HG03565 (cell line): Measurements from ENCODE around the gene DHODH.
"Not testable (repeated sequence)": the region's sequence is repeated elsewhere in the genome, so short reads cannot be mapped to it uniquely, and the experiment has no call there.

ENCODE experiments used
- ATAC-seq: cut with Tn5 transposase; IDR thresholded peaks from one replicate; pipeline ENCODE4 v1.9.1; 2021; ENCODE audit warnings: mild to moderate bottlenecking, moderate library complexity; ENCODE audit not compliant: unreplicated experiment

DHODH gene

GRCh38 chr16:72050769-72051464 lies 42.4 kb downstream of the DHODH start:
- no peak for ATAC-seq

DNA sequence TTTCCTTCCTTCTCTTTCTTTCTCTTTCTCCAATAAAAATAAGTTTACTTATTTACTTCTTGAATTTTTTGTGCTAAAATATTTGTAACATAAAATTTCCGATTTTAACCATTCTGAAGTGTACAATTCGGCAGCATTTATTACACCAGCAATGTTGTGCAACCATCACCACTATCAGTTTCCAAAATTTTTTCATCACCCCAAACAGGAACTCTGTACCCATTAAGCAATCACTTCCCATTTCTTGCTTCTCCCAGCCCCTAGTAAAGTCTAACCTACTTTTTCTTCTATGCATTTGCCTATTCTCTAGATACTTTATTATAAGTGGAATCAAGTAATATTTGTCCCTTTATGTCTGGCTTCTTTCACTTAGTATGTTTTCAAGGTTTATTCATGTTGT lies 43.3 kb downstream of the DHODH start:
- ATAC-seq: no peak

DNA sequence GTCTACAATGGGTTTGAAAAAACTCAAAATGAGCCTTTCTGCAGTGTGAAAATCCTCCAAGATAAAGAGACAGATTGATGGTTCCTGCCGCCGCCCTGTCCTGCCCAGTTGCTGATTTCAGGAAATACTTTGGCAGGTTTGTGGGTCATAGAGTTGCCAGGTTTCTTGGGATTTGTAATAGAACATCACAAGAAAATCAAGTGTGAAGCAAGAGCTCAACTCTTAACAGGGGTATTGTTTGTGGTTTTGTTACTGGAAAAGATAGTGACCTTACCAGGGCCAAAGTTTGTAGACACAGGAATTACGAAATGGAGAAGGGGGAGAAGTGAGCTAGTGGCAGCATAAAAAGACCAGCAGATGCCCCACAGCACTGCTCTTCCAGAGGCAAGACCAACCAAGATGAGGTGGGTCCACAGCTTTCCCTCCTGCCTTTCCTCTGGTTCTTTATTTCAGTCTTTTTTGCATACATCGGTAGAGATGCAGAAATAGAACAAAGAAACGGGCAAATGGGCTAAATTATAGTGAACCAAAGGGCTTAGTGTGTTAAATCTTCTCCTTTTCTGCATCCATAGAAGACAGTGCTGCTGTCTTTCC lies 45.8 kb downstream of the DHODH start, which contains the start of gene HP:
Gene HP, plus strand, starts transcription at position 252 of the 594 bp plus-strand sequence. Its CDS starts 148 bp downstream, at position 400.
- ATAC-seq: not testable (repeated sequence)

DNA sequence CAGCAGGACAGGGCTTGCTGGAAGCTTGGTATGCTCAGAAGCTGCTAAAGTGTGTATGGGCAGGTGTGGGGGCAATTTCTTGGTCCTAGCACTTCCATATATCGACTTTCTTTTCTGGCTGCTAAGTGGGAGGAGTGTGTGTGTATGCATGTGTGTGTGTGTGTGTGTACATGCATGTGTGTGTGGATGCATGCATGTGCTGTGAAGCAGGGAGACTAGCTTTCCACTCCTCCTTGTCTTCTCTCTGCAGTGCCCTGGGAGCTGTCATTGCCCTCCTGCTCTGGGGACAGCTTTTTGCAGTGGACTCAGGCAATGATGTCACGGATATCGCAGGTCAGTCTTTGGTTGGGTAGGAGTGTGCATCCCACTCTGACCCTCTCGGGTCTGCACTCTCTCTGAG lies 47.4 kb downstream of the DHODH start:
- ATAC-seq: no peak

DNA sequence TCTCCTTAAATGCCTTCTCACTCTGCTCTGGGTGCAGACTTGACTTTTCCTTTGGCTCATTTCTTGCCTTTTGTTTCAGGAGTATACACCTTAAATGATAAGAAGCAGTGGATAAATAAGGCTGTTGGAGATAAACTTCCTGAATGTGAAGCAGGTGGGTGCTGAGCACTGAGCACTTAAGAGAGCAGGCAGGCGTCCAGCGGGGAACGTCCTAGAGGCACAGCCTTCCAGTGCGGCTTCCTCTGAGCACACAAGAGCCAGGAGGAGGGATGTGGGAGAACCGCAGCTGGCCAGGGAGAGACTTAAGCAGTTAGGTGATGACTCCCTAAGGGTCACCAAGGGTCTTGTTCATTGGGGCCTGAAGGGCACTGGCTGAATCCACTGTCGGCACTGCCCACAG lies 48.8 kb downstream of the DHODH start:
- ATAC-seq: not testable (repeated sequence)

GRCh38 chr16:72059060-72059459 lies 50.5 kb downstream of the DHODH start:
- ATAC-seq: not testable (repeated sequence)

DNA sequence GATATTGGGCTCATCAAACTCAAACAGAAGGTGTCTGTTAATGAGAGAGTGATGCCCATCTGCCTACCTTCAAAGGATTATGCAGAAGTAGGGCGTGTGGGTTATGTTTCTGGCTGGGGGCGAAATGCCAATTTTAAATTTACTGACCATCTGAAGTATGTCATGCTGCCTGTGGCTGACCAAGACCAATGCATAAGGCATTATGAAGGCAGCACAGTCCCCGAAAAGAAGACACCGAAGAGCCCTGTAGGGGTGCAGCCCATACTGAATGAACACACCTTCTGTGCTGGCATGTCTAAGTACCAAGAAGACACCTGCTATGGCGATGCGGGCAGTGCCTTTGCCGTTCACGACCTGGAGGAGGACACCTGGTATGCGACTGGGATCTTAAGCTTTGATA lies 51.9 kb downstream of the DHODH start:
- no peak for ATAC-seq

GRCh38 chr16:72061564-72061963 lies 53.0 kb downstream of the DHODH start:
- ATAC-seq: no peak

DNA sequence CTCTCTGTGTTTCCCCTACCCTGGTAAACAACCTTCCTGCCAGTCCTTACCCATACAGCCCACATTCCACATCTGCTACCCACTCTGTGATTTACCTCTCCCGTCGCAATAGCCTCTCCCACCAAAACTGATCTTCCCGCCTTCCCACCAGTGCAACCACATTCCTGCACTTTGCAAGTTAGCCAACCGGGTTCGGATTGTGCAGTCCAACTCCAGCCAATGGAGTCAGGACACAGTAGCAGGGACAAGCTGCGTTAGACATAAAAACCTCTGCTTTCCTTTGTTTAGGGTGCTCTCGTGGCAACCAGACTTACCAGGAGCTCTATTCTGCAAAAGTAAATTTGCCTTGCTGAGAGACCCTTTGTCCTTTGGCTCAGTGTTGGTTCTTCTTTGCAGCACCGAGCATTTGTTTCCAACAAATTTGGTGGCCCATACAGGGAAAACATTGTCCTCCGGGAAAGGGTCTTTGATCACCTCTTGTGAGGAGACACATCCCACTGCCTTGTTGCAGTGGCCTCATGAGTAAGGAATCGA lies 55.9 kb downstream of the DHODH start:
- ATAC-seq: no peak

DNA sequence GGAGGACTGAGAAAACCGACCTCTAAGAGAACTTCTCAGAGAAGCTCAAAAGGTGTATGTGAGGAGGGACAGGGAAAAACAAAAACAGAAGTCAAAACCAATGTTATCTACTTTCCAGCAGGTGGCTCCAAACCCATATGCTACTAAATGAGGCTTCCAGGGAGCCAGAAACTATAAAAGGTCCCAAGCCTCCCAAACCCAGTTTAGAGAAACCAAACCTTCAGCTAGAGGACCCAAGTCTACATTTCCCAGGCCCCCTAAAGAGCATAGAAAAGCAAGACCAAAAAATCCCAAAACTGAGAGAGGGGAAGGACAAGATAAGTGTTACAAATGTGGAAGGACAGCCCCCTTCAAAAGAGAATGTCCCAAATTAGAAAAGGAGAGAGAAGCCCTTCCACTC lies 58.2 kb downstream of the DHODH start:
- no peak for ATAC-seq

- ATAC-seq: no peak
These were observed 60.4 kb downstream of the DHODH start for GRCh38 chr16:72068930-72069329.

DNA sequence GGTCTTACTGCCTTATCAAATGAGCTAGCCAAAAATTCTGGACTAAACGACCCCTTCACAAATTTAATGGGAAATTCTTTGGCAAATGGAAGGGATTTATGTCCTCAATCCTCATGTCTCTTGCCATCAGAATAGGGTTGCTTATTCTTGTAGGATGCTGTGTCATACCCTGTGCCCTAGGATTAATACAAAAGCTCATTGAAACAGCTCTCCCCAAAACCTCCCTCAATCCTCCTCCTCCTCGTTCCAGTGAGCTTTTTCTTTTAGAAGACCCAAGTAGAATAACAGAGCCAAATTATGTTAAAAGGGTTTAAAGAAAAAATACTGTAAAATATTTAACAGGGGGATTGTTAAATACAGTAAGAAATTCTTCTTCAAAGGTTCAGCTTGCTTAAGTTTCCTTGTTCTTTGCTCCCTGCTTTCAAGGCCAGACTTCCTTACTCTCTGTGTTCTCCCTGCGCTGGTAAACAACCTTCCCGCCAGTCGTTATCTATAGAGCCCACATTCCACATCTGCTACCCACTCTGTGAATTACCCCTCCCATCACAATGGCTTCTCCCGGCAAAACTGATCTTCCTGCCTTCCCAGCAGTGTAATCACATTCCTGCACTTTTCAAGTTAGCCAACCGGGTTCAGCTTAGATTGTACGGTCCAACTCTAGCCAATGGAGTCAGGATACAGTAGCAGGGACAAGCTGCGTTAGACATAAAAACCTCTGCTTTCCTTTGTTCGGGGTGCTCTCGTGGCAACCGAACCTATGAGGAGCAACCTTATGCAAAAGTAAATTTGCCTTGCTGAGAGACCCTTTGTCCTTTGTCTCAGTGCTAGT lies 64.2 kb downstream of the DHODH start:
- no peak for ATAC-seq

- ATAC-seq: no peak
These were observed 65.2 kb downstream of the DHODH start for GRCh38 chr16:72073560-72074230.

- ATAC-seq: not testable (repeated sequence)
These were observed 66.5 kb downstream of the DHODH start for GRCh38 chr16:72075067-72075466.
